ENCODE data around the gene PIAS1. TPM values are rescaled to one million over a fixed set of nuclear protein-coding genes. Genes with fewer than 3 reads are reported as not detected.

Gene PIAS1
- total and polyA plus RNA-seq, 2 donors from 2014 or later = 10.6 to 44.3 TPM

GRCh38 chr15:68203486-68203885 is 149.4 kb downstream of the PIAS1 start:
- H3K36me3 ChIP-seq (ENCODE audit: control insufficient read depth in 2 of 3, insufficient read depth in 3 of 3, low read length in 3 of 3) = no peaks in the 10 kb centered on the region
- peak overlapping the region in 1 of 3 donors; percentile 52 for H3K4me3 ChIP-seq (ENCODE audit: low read length in 3 of 3)
- no peak overlapping the region for H3K27ac ChIP-seq (ENCODE audit: low read depth in 2 of 2, low read length in 2 of 2)
- TF ChIP-seq CTCF (IDR thresholded peaks at IDR 0.05; ENCODE audit: borderline replicate concordance, extremely low read depth, insufficient read depth) = no peak
- intact Hi-C loops (cut with DNase I) = no loop called here
- H3K27me3 ChIP-seq (ENCODE audit: control insufficient read depth, insufficient read depth, low read length) = no peaks in the 10 kb centered on the region
- H3K9me3 ChIP-seq (ENCODE audit: control insufficient read depth in 2 of 3, insufficient read depth in 1 of 3, low read length in 3 of 3) = no peaks in the 10 kb centered on the region
- peaks cover 0 to 17% (median 10%) of the 10 kb centered on the region in 3 donors for H3K4me1 ChIP-seq (ENCODE audit: control insufficient read depth in 2 of 3, insufficient read depth in 2 of 3, low read depth in 1 of 3, low read length in 3 of 3)
- no peak for FAIRE-seq
- H3K9ac ChIP-seq (ENCODE audit: low read length in 3 of 3) = no peak overlapping the region
- DNase-seq = no peak

- Histone ChIP-seq H3K4me3 (ENCODE audit: low read length in 3 of 3) (peak overlapping the region in 2 of 3 donors; percentile 52 to 53), H3K27ac (ENCODE audit: low read depth in 2 of 2, low read length in 2 of 2) (no peak overlapping the region), H3K36me3 (ENCODE audit: control insufficient read depth in 2 of 3, insufficient read depth in 3 of 3, low read length in 3 of 3) (no peaks in the 10 kb centered on the region), H3K4me1 (ENCODE audit: control insufficient read depth in 2 of 3, insufficient read depth in 2 of 3, low read depth in 1 of 3, low read length in 3 of 3) (peaks cover 0 to 17% (median 10%) of the 10 kb centered on the region in 3 donors), H3K27me3 (ENCODE audit: control insufficient read depth, insufficient read depth, low read length) (no peaks in the 10 kb centered on the region), H3K9me3 (ENCODE audit: control insufficient read depth in 2 of 3, insufficient read depth in 1 of 3, low read length in 3 of 3) (no peaks in the 10 kb centered on the region), H3K9ac (ENCODE audit: low read length in 3 of 3) (no peak overlapping the region)
- intact Hi-C loops (cut with DNase I) = no loop called here
- DNase-seq (no peak), FAIRE-seq (no peak)
- no peak for TF ChIP-seq CTCF (IDR thresholded peaks at IDR 0.05; ENCODE audit: borderline replicate concordance, extremely low read depth, insufficient read depth)
Measured at GRCh38 chr15:68203956-68204355, 149.8 kb downstream of the PIAS1 start.

GRCh38 chr15:68204361-68204760 is 150.2 kb downstream of the PIAS1 start:
- Histone ChIP-seq H3K27me3 (ENCODE audit: control insufficient read depth, insufficient read depth, low read length) (no peaks in the 10 kb centered on the region), H3K9ac (ENCODE audit: low read length in 3 of 3) (peak overlapping the region in 1 of 3 donors; percentile 61), H3K36me3 (ENCODE audit: control insufficient read depth in 2 of 3, insufficient read depth in 3 of 3, low read length in 3 of 3) (no peaks in the 10 kb centered on the region), H3K4me3 (ENCODE audit: low read length in 3 of 3) (peak overlapping the region in 2 of 3 donors; percentile 52 to 53), H3K27ac (ENCODE audit: low read depth in 2 of 2, low read length in 2 of 2) (peak overlapping the region; percentile 59 to 61), H3K9me3 (ENCODE audit: control insufficient read depth in 2 of 3, insufficient read depth in 1 of 3, low read length in 3 of 3) (no peaks in the 10 kb centered on the region), H3K4me1 (ENCODE audit: control insufficient read depth in 2 of 3, insufficient read depth in 2 of 3, low read depth in 1 of 3, low read length in 3 of 3) (peaks cover 0 to 17% (median 10%) of the 10 kb centered on the region in 3 donors)
- no peak for TF ChIP-seq CTCF (IDR thresholded peaks at IDR 0.05; ENCODE audit: borderline replicate concordance, extremely low read depth, insufficient read depth)
- no peak for DNase-seq
- intact Hi-C loops (cut with DNase I) = no loop called here
- no peak for FAIRE-seq
